ENCODE measurements around the gene FKBP5. TPM values are rescaled to one million over a fixed set of nuclear protein-coding genes. Genes with fewer than 3 reads are reported as not detected.

FKBP5 gene
- polyA plus RNA-seq, 1 donor from 2014 or later = 1.2 TPM

DNA sequence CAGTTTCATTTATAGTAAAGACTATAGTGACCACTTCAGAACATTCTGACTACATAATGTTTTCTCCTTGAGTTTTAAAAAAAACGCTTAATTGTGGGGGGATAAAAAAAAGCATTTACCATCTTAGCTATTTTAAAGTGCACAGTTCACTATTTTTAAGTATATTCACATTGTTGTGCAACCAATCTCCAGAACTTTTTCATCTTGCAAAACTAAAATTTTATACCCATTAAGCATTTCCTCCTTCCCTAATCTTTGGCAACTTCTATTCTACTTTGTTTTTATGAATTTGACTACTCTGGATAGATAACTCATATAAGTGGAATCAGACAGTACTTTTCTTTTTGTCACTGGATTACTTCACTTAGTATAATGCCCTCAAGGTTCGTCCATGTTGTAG lies 62.3 kb downstream of the FKBP5 start:
- Histone ChIP-seq H3K4me3 (ENCODE audit: low read length) (no peak overlapping the region), H3F3A (ENCODE audit: insufficient read depth, low read length, poor library complexity, severe bottlenecking) (no peaks in the 10 kb centered on the region), H3K36me3 (ENCODE audit: insufficient read depth, low read length) (no peaks in the 10 kb centered on the region), H3K9ac (ENCODE audit: low read length) (no peak overlapping the region), H4K20me1 (ENCODE audit: insufficient read depth) (no peaks in the 10 kb centered on the region), H3K27ac (ENCODE audit: low read length) (no peak overlapping the region), H3K9me2 (ENCODE audit: insufficient read depth, low read length) (no peaks in the 10 kb centered on the region), H3K27me3 (ENCODE audit: insufficient read depth, low read depth, low read length) (no peaks in the 10 kb centered on the region), H3K79me2 (replicated peaks; ENCODE audit: insufficient read depth, low read length) (no peaks in the 10 kb centered on the region), H3K4me2 (ENCODE audit: low read length) (no peak overlapping the region), H3K9me3 (ENCODE audit: low read length) (no peaks in the 10 kb centered on the region), H2AFZ (ENCODE audit: low read depth, low read length) (no peak overlapping the region)
- TF ChIP-seq RAD21 (conservative IDR thresholded peaks at IDR 0.05) (no peak), SMC3 (conservative IDR thresholded peaks at IDR 0.05; ENCODE audit: poor library complexity) (no peak), POLR2AphosphoS5 (IDR thresholded peaks at IDR 0.05) (no peak), TAF1 (IDR thresholded peaks at IDR 0.05; ENCODE audit: low read depth) (no peak), EZH2 (IDR thresholded peaks at IDR 0.05; ENCODE audit: borderline replicate concordance, insufficient read depth, low read length, poor library complexity, severe bottlenecking) (no peak), MXI1 (conservative IDR thresholded peaks at IDR 0.05; ENCODE audit: poor library complexity, severe bottlenecking) (no peak), EP300 (conservative IDR thresholded peaks at IDR 0.05; ENCODE audit: poor library complexity, severe bottlenecking) (no peak)
- TF ChIP-seq, protein P1, sequence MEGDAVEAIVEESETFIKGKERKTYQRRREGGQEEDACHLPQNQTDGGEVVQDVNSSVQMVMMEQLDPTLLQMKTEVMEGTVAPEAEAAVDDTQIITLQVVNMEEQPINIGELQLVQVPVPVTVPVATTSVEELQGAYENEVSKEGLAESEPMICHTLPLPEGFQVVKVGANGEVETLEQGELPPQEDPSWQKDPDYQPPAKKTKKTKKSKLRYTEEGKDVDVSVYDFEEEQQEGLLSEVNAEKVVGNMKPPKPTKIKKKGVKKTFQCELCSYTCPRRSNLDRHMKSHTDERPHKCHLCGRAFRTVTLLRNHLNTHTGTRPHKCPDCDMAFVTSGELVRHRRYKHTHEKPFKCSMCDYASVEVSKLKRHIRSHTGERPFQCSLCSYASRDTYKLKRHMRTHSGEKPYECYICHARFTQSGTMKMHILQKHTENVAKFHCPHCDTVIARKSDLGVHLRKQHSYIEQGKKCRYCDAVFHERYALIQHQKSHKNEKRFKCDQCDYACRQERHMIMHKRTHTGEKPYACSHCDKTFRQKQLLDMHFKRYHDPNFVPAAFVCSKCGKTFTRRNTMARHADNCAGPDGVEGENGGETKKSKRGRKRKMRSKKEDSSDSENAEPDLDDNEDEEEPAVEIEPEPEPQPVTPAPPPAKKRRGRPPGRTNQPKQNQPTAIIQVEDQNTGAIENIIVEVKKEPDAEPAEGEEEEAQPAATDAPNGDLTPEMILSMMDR (IDR thresholded peaks at IDR 0.05; ENCODE audit: poor library complexity, severe bottlenecking) = no peak
- TF ChIP-seq, protein P2, sequence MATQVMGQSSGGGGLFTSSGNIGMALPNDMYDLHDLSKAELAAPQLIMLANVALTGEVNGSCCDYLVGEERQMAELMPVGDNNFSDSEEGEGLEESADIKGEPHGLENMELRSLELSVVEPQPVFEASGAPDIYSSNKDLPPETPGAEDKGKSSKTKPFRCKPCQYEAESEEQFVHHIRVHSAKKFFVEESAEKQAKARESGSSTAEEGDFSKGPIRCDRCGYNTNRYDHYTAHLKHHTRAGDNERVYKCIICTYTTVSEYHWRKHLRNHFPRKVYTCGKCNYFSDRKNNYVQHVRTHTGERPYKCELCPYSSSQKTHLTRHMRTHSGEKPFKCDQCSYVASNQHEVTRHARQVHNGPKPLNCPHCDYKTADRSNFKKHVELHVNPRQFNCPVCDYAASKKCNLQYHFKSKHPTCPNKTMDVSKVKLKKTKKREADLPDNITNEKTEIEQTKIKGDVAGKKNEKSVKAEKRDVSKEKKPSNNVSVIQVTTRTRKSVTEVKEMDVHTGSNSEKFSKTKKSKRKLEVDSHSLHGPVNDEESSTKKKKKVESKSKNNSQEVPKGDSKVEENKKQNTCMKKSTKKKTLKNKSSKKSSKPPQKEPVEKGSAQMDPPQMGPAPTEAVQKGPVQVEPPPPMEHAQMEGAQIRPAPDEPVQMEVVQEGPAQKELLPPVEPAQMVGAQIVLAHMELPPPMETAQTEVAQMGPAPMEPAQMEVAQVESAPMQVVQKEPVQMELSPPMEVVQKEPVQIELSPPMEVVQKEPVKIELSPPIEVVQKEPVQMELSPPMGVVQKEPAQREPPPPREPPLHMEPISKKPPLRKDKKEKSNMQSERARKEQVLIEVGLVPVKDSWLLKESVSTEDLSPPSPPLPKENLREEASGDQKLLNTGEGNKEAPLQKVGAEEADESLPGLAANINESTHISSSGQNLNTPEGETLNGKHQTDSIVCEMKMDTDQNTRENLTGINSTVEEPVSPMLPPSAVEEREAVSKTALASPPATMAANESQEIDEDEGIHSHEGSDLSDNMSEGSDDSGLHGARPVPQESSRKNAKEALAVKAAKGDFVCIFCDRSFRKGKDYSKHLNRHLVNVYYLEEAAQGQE (IDR thresholded peaks at IDR 0.05; ENCODE audit: borderline replicate concordance) = no peak

DNA sequence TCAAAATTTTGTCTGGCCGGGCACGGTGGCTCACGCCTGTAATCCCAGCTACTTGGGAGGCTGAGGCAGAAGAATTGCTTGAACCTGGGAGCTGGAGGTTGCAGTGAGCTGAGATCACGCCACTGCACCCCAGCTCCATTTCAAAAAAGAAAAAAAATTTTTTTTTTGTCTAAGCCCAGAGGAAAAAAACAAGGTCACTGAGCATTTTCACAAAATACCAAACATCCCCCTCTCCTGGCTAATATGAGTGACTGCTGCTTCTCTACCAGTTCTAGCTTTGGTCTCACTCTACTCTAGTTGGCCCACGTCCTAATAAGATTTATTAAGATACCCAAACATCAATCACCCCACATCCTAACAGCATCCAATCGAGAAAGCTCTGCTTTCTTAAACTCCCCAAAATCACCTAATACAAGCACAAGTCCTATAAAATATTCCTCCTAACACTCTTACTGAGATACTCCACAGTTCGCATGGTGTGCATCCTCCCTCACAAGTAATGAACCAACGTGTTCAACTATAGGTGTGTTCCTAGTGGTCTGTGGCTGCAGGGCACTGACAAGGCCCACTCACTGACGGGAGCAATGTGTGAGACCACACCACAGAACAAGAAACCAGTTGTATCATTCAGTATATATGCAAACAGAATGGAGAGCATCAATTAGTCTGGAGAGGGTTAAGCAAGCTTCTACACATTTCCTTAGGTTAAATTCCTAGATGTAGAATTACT lies 64.2 kb downstream of the FKBP5 start:
- Histone ChIP-seq H3F3A (ENCODE audit: insufficient read depth, low read length, poor library complexity, severe bottlenecking) (no peaks in the 10 kb centered on the region), H4K20me1 (ENCODE audit: insufficient read depth) (no peaks in the 10 kb centered on the region), H3K27me3 (ENCODE audit: insufficient read depth, low read depth, low read length) (no peaks in the 10 kb centered on the region), H3K4me2 (ENCODE audit: low read length) (no peak overlapping the region), H3K9ac (ENCODE audit: low read length) (no peak overlapping the region), H3K79me2 (replicated peaks; ENCODE audit: insufficient read depth, low read length) (no peaks in the 10 kb centered on the region), H2AFZ (ENCODE audit: low read depth, low read length) (no peak overlapping the region), H3K4me3 (ENCODE audit: low read length) (no peak overlapping the region), H3K9me3 (ENCODE audit: low read length) (no peaks in the 10 kb centered on the region), H3K27ac (ENCODE audit: low read length) (no peak overlapping the region), H3K9me2 (ENCODE audit: insufficient read depth, low read length) (no peaks in the 10 kb centered on the region), H3K36me3 (ENCODE audit: insufficient read depth, low read length) (no peaks in the 10 kb centered on the region)
- TF ChIP-seq, protein P2 (IDR thresholded peaks at IDR 0.05; ENCODE audit: borderline replicate concordance) = no peak
- TF ChIP-seq RAD21 (conservative IDR thresholded peaks at IDR 0.05) (no peak), EP300 (conservative IDR thresholded peaks at IDR 0.05; ENCODE audit: poor library complexity, severe bottlenecking) (no peak), SMC3 (conservative IDR thresholded peaks at IDR 0.05; ENCODE audit: poor library complexity) (no peak)

Measured in neural cell (in vitro differentiated cells).